SK-N-MC (cell line): ENCODE data around the gene GMPR.

Experiments used
- EZH2 ChIP-seq: fragments of 200-600 bp; sonication (generic); IDR thresholded peaks from one replicate; pipeline ENCODE4 v1.6.1; 2017; ENCODE audit warnings: antibody characterized with exemption
- FOXP2 ChIP-seq: optimal IDR thresholded peaks from 2 replicates; pipeline ENCODE3; 2011; ENCODE audit warnings: mild to moderate bottlenecking, moderate library complexity; ENCODE audit not compliant: insufficient read depth; ENCODE audit errors: extremely low read length, control extremely low read depth
- POLR2AphosphoS5 ChIP-seq: IDR thresholded peaks from 2 replicates; pipeline ENCODE4 v1.6.1; 2012; ENCODE audit warnings: mild to moderate bottlenecking, low read depth, low read length, borderline replicate concordance

- TF ChIP-seq POLR2AphosphoS5, result no peak
- no peak for TF ChIP-seq EZH2
- no peak for TF ChIP-seq FOXP2
Measured at GRCh38 chr6:16335176-16335575, 96.8 kb downstream of the GMPR start.
